Stimulated activated CD8-positive, alpha-beta memory T cell treated with anti-CD3 and anti-CD28 coated beads, Interleukin-12 subunit alpha, Interleukin-12 subunit beta, amount 100 ng/mL, for 4 hours (primary cell): Measurements from ENCODE around the gene SLC6A6.
"Not testable (repeated sequence)": the region's sequence is repeated elsewhere in the genome, so short reads cannot be mapped to it uniquely, and the experiment has no call there.

Experiments
- DNase-seq: peaks from one replicate; pipeline ENCODE4 v3.0.0-alpha.2; 2020; ENCODE audit warnings: low read depth

SLC6A6 gene

DNA sequence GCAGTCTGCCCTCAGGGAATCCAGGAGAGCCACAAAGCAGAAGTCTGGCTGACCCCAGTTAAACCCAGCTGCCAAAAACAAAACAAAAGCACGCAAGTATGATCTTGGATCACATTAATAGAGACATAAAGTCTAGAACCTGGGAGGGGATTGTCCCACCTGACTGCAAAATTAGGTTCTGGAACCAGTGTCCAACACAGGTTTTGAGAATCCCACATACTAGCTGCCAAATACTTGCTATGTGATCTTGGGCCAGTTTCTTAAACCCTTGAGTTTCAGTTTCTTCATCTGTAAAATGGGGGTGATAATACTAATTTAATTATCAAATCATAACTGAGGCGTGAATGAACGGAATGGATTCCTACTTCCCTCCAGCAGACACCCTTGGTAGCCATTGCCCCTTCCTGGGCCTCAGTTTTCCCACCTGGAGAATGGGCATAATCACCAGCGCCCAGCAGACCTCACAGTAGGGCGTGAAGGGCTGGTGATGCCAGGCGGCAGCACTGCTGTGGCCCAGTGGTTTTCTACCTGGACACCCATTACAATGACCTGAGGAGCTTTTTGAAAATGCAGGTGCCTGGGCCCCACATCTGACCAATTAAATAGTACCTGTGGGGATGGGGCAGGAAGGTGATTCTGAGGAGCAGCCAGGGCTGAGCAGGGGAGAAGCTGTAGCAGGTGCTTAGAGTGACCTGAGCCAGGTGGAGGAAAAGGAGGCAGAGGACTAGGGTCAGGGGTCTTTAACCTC lies 105.5 kb downstream of the SLC6A6 start:
- no peak for DNase-seq

DNA sequence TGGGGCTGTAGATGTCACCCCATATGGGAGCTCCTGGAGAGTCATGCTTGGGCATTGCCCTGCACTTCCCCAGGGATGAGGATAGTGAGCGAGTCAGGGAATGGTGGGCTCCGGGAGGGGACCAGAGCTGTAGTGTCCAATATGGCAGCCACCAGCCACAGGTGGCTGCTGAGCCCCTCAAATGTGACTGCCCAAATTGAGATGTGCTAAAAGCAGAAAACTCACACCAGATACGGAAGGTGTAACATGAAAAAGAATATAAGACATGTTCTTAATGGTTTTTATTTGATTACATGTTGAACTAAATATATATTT lies 106.1 kb downstream of the SLC6A6 start:
- no peak for DNase-seq

GRCh38 chr3:14508966-14509795 lies 106.8 kb downstream of the SLC6A6 start:
- DNase-seq, result peak; percentile 33

GRCh38 chr3:14509796-14510100 lies 107.3 kb downstream of the SLC6A6 start:
- no peak for DNase-seq

GRCh38 chr3:14510838-14511622 lies 108.6 kb downstream of the SLC6A6 start:
- DNase-seq, result no peak

DNA sequence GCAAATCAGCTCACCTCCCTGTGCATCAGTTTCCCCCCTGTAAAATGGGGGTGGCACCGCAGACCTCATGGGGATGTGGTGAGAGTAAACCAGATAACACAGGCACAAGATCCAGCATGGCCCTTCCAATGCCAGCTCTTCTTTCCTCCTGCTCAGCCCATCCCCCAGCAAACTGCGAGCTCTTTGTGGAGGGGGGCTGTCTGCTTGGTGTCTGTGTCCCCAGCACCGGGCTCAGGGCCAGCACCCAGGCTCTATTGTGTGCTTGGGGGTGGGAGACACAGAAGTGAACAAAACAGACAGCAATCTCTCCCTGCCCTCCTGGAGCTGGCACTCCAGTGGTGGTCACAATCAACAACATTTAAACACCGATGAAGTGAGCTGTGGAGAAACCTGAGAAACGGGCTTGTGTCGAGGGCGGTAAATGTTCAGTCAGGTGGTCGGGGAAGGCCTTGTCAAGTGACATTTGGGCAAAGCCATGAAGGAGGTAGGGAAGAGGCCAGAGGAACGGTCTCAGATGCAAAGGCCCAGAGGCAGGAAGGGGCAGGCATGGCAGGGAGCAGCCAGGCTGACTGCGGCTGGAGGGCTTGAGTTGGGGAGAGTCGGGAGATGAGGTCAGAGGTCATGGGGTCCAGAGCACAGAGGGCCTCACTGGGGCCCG lies 109.3 kb downstream of the SLC6A6 start:
- DNase-seq, result no peak

DNA sequence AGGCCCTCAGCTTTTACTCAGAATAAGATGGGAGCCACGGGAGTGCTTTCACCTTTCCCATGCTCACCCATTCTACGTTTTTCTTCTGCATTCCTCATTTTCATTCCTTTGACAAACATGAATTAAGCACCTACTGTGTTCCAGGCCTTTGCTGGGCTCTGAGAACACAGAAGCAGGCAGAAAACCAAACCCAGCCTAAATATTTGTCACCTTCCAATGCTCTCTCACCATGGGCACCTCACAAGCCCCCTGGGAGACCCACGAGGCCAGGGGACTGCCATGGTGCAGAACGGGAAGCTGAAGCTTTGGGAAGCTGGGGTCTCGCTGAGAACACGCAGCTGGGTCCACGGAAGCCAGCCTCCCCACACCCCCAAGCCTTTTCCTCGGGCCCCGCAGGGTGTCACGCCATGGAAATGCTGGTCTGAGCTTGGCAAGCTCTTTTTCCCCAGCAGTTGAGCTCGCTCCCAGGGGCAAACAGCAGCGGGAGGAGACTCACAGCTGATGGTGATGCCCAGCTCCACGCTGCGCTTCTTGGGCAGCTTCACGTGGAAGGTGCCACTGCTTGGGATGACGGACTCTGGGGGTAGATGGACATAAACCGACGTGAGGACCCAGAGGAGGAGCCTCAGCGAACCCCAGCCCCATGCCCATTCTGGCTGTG lies 110.0 kb downstream of the SLC6A6 start:
- DNase-seq, result no peak

GRCh38 chr3:14512942-14513327 lies 110.5 kb downstream of the SLC6A6 start:
- DNase-seq, result no peak

GRCh38 chr3:14513566-14514322 lies 111.3 kb downstream of the SLC6A6 start:
- DNase-seq, result no peak

GRCh38 chr3:14514323-14514720 lies 111.9 kb downstream of the SLC6A6 start:
- no peak for DNase-seq

DNA sequence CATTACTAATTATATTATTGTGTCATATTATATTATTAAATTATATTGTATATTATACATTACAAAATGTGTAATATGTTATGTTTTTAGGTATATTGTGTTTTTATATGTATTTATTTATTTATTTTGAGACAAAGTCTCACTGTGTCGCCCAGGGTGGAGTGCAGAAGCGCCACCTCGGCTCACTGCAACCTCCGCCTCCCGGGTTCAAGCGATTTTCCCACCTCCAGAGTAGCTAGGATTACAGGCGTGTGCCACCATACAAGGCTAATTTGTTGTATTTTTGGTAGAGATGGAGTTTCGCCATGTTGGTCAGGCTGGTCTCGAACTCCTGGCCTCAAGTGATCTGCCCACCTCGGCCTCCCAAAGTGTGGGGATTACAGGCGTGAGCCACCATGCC lies 113.1 kb downstream of the SLC6A6 start:
- not testable (repeated sequence) for DNase-seq

GRCh38 chr3:14516738-14517345 lies 114.4 kb downstream of the SLC6A6 start:
- DNase-seq, result no peak

DNA sequence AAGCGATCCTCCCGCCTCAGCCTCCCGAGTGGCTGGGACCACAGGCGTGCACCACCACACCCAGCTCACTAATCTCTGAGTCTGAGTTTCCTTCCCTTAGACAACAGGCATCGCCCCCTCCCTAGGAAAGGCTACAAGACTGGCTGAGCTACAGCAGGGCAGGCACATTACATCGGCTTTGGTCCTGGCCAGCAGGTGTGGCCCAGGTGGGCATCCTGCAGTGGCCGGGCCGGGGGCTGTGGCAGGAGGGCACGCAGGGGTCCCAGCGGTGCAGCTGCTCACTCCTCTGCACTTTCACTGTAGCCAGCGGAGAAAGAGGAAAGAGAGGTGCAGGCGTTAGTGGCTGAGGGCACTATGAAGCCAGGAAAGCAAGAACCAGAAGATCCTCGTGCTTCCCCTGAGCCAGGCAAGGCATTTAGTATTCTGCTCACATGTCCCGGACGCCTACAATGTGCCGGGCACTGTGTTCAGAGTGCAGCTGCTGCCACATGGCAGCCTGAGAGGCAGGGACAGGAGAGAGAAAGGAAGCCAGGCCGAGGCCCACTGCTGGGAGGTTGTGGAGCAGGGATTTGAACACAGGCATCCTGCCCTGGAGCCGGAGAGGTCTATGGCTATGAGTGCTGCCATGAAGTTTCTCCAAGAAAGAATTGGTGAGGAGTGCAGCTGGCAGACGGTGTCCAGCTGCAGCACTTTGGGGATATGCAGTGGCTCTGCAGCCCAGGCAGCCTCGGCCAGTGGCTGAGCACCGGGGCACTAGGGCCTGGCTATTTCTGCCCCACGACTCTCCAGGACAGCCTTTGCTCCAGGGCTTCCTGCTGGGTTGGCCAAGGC lies 115.4 kb downstream of the SLC6A6 start:
- no peak for DNase-seq

- no peak for DNase-seq
These were observed 116.0 kb downstream of the SLC6A6 start for GRCh38 chr3:14518432-14518802.

- DNase-seq, result no peak
These were observed 116.5 kb downstream of the SLC6A6 start for GRCh38 chr3:14518893-14519292.

DNA sequence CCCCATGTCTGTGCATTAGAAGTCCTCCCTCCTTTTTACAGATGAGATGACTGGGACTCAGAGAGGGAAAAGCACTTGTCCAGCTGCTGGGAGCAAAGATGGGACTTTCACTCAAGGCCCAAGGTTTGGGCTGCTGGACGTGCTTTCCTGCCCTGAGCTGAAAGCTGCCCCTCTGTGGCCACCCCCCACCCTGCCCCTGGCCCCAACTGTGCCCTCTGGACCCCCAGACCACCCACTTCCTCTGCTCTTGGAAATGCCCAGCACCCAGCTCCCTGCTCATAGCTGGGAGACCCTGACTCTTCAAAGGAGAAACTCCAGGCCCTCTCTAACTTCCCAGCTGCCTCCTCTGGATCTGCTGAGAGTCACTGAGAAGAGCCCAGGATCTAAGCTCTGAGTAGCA lies 117.0 kb downstream of the SLC6A6 start:
- DNase-seq, result no peak

DNA sequence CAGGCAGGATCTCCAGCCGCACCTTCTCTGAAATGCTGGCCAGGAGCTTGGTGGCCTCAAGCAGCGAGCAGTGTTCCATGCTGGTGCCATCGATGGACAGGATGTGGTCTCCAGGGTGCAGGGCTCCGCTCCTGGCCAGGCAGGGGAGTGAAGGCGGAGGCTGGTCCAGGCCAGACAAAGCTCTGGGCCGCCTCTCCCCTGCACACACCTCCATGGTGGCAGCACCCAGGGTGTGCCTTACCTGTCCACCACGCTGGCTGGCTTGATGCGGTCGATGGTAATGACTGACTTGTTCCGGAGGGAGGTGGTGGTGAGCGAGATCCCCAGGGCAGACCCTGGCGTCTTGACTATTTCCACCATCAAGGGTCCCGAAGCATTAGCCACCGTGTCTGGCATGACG lies 117.7 kb downstream of the SLC6A6 start:
- DNase-seq, result no peak

DNA sequence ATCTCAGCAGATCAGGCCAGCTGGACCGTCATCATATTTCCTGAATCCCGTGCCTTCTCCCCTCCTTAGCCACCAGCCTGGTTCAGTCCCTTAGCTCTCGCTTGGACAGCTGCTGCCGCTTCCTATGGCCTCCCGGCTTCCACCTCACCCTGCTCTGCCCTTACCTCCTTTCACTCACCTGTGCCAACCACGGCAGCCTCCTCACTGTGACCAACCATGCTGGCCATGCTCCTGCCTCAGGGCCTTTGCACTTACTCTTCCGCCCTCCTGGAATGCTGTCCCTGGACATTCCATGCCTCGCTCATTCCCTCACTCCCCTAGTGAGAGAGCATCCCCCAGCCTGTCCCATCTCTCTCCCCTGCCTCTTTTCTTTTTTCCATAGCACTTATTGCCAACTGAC lies 118.6 kb downstream of the SLC6A6 start:
- DNase-seq, result no peak

DNA sequence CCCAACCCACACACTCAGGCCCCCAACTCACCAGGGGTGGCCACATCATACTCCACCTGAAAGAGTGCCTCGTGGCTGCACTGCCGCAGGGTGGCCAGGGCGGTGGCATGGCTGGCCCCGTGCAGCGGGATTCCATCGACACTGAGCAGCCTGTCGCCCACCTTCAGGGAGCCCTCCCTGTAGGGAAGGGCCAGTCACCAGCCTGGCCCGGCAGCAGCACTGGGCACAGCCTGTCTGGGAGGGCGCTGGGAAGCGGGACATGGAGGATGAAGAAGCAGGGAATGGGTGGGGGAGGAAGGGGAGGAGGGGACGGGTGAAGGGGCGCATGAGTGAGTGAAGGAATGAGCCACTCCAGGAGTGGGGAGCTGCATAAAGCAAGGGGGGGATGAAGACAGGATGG lies 119.2 kb downstream of the SLC6A6 start:
- no peak for DNase-seq

DNA sequence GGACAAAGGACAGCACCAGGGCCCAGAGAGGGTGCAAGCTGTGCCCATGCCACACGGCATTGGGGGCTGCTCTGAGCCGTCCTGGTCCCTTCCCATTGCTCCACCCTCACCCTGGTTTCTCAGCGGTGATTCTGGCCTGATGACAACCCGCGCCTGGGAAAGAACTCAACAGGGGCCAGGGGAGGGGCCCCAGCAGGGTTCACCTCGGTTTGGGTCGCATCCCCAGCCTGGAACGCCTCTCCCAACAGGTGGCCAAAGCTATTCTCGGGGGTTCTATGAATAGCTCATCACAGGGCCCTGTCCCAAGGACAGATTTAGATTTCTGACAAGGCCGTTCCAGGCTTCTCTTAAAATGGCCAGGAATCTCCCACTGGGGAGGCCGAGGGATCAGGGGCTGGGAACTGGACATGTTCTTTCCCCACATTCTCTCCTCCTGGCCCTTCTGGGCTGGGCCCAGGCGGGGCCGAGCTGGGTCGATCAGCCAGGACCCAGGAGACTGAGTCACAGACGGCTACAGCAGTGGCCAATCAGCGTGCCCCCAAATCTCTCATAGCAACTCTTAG lies 119.8 kb downstream of the SLC6A6 start:
- no peak for DNase-seq
